Natural killer cell (primary cell): ENCODE measurements around the gene POU2F1. TPM values are rescaled to one million over a fixed set of nuclear protein-coding genes. Genes with fewer than 3 reads are reported as not detected.

Experiments used
- ATAC-seq, 3 donors: fragments of 150-1000 bp in 2 of 3; fragments of 200-7000 bp in 1 of 3; cut with Tn5 transposase; 1 replicate in 1 of 3; 2 replicates in 2 of 3; pipeline ENCODE4 v1.10.0; 2021; ENCODE audit warnings: mild to moderate bottlenecking in 2 of 3, moderate library complexity in 2 of 3
- DNase-seq, 2 donors: peaks; one replicate each; pipeline versions ENCODE4 v3.0.0 to v3.0.0-alpha.2; 2013 to 2021; ENCODE audit warnings: mixed read lengths in 1 of 2
- H3K27ac ChIP-seq: one replicate; pipeline ENCODE4 v1.5.1; 2013; ENCODE audit warnings: mild to moderate bottlenecking, low read length
- H3K27me3 ChIP-seq: one replicate; pipeline ENCODE4 v1.6.1; 2013; ENCODE audit warnings: low read length; ENCODE audit not compliant: control insufficient read depth, insufficient read depth
- H3K36me3 ChIP-seq: one replicate; pipeline ENCODE4 v1.6.1; 2013; ENCODE audit warnings: low read length; ENCODE audit not compliant: control insufficient read depth, insufficient read depth
- H3K4me1 ChIP-seq: one replicate; pipeline ENCODE4 v1.6.1; 2013; ENCODE audit warnings: low read length; ENCODE audit not compliant: control insufficient read depth, insufficient read depth
- H3K4me3 ChIP-seq: one replicate; pipeline ENCODE4 v1.5.1; 2013; ENCODE audit warnings: low read length
- H3K9me3 ChIP-seq: one replicate; pipeline ENCODE4 v1.6.1; 2013; ENCODE audit warnings: low read length; ENCODE audit not compliant: control insufficient read depth, insufficient read depth
- H3K27ac Mint-ChIP-seq, 2 donors: one replicate each; pipeline ENCODE4 v1.8.0; 2022; ENCODE audit warnings: mild to moderate bottlenecking in 2 of 2, mixed read lengths in 2 of 2, moderate library complexity in 1 of 2
- H3K27me3 Mint-ChIP-seq, 2 donors: one replicate each; pipeline ENCODE4 v1.8.0; 2022; ENCODE audit warnings: low read depth in 2 of 2, mixed read lengths in 2 of 2
- H3K36me3 Mint-ChIP-seq: one replicate; pipeline ENCODE4 v1.8.0; 2022; ENCODE audit warnings: mixed read lengths
- H3K4me1 Mint-ChIP-seq, 2 donors: one replicate each; pipeline ENCODE4 v1.8.0; 2022; ENCODE audit warnings: mixed read lengths in 2 of 2
- H3K4me3 Mint-ChIP-seq: one replicate; pipeline ENCODE4 v1.8.0; 2022; ENCODE audit warnings: mild to moderate bottlenecking, moderate library complexity, mixed read lengths
- H3K9me3 Mint-ChIP-seq, 2 donors: one replicate each; pipeline ENCODE4 v1.8.0; 2022; ENCODE audit warnings: mixed read lengths in 2 of 2
- WGBS: methylation state at CpG from one replicate; pipeline ENCODE4 v1.1.7; 2013; ENCODE audit warnings: missing lambda C conversion rate; ENCODE audit not compliant: insufficient coverage; 5-methylcytosine and 5-hydroxymethylcytosine counted together
- intact Hi-C: fragments of 100-400 bp; cut with micrococcal nuclease; formaldehyde crosslinking; loops from one replicate; pipeline ENCODE4 v1.14.2; 2022
- total RNA-seq, 4 donors: library from RNA; stranded (reverse); fragments of 120-200 nt in 1 of 4; gene quantifications; one replicate each; pipeline versions ENCODE4 v1.2.3 to v1.2.4, GENCODE V29; 2013 to 2022
- TF ChIP-seq, protein P1 (sequence below): fragments of 200-600 bp; IDR thresholded peaks from one replicate; pipeline ENCODE4 v1.8.0; 2022; ENCODE audit warnings: antibody characterized with exemption

Gene POU2F1
- total RNA-seq, 3 donors from 2014 or later (not counting 1 experiment from before 2014, with no cell fraction given): 39.8 to 44.6 (median 40.9) TPM

GRCh38 chr1:167304165-167304564 lies 83.5 kb downstream of the POU2F1 start:
- intact Hi-C loops: no loop called here
- 97% methylated on average over 2 of the region's 4 CpGs for WGBS

GRCh38 chr1:167305059-167305705 lies 84.5 kb downstream of the POU2F1 start:
- intact Hi-C loops: no loop called here
- TF ChIP-seq, protein P1, sequence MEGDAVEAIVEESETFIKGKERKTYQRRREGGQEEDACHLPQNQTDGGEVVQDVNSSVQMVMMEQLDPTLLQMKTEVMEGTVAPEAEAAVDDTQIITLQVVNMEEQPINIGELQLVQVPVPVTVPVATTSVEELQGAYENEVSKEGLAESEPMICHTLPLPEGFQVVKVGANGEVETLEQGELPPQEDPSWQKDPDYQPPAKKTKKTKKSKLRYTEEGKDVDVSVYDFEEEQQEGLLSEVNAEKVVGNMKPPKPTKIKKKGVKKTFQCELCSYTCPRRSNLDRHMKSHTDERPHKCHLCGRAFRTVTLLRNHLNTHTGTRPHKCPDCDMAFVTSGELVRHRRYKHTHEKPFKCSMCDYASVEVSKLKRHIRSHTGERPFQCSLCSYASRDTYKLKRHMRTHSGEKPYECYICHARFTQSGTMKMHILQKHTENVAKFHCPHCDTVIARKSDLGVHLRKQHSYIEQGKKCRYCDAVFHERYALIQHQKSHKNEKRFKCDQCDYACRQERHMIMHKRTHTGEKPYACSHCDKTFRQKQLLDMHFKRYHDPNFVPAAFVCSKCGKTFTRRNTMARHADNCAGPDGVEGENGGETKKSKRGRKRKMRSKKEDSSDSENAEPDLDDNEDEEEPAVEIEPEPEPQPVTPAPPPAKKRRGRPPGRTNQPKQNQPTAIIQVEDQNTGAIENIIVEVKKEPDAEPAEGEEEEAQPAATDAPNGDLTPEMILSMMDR: no peak
- H3K4me1 ChIP-seq: no peaks in the 10 kb centered on the region
- H3K36me3 Mint-ChIP-seq: no peaks in the 10 kb centered on the region
- no peaks in the 10 kb centered on the region for H3K27me3 ChIP-seq
- H3K27ac Mint-ChIP-seq: no peak overlapping the region
- ATAC-seq (no peak), DNase-seq (no peak)
- H3K9me3 Mint-ChIP-seq: no peaks in the 10 kb centered on the region
- WGBS: 99% methylated on average over 7 of the region's 9 CpGs
- H3K4me3 ChIP-seq: no peak overlapping the region
- H3K4me3 Mint-ChIP-seq: no peak overlapping the region
- peaks cover 5 to 14% of the 10 kb centered on the region in 2 donors for H3K4me1 Mint-ChIP-seq
- H3K9me3 ChIP-seq: no peaks in the 10 kb centered on the region
- no peaks in the 10 kb centered on the region for H3K36me3 ChIP-seq
- H3K27ac ChIP-seq: no peak overlapping the region
- H3K27me3 Mint-ChIP-seq: no peaks in the 10 kb centered on the region

More at GRCh38 chr1:167304165-167304564, 83.5 kb downstream of the POU2F1 start:
- H3K36me3 Mint-ChIP-seq: no peaks in the 10 kb centered on the region
- ATAC-seq: no peak
- Histone ChIP-seq H3K36me3 (no peaks in the 10 kb centered on the region), H3K9me3 (no peaks in the 10 kb centered on the region), H3K27me3 (no peaks in the 10 kb centered on the region), H3K4me3 (no peak overlapping the region), H3K27ac (no peak overlapping the region), H3K4me1 (no peaks in the 10 kb centered on the region)
- H3K27ac Mint-ChIP-seq: no peak overlapping the region
- TF ChIP-seq, protein P1: no peak
- DNase-seq: no peak
- H3K4me3 Mint-ChIP-seq: no peak overlapping the region
- H3K9me3 Mint-ChIP-seq: no peaks in the 10 kb centered on the region
- H3K27me3 Mint-ChIP-seq: no peaks in the 10 kb centered on the region
- H3K4me1 Mint-ChIP-seq: peaks cover 9 to 14% of the 10 kb centered on the region in 2 donors

DNA sequence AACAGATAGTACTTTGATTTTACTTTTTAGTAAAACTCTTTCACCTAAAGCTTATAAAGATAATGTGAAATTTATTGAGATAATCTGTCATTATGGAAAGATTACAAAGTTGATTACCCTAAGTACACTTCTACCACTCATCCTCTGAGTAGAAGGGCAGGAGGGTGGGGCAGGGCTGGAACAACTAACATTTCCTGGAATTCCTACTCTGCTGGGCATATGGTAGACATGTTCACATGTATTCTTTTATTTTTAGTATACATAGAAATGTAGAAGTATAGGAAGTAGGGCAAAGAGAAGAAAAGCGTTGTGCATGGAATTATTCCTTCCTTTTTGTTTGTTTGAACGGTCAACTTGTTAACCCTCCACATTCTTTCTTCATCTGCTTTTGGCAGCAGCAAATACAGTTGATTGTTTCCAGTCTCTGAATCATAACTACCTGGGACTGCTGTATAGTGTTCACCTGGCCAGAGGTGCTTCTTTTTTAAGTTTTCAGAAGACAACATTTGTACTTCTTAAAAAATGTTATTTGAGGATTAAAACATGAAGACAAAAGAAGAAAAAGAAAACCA lies 85.1 kb downstream of the POU2F1 start:
- Histone ChIP-seq H3K27ac (no peak overlapping the region), H3K4me1 (no peaks in the 10 kb centered on the region), H3K27me3 (no peaks in the 10 kb centered on the region), H3K4me3 (no peak overlapping the region), H3K9me3 (no peaks in the 10 kb centered on the region), H3K36me3 (no peaks in the 10 kb centered on the region)
- no peak overlapping the region for H3K4me3 Mint-ChIP-seq
- H3K9me3 Mint-ChIP-seq: no peaks in the 10 kb centered on the region
- H3K27me3 Mint-ChIP-seq: no peaks in the 10 kb centered on the region
- TF ChIP-seq, protein P1: no peak
- DNase-seq (no peak), ATAC-seq (no peak)
- no peak overlapping the region for H3K27ac Mint-ChIP-seq
- intact Hi-C loops: no loop called here
- 83% methylated on average over 2 of the region's 2 CpGs for WGBS
- H3K36me3 Mint-ChIP-seq: no peaks in the 10 kb centered on the region
- H3K4me1 Mint-ChIP-seq: peaks cover 5 to 14% of the 10 kb centered on the region in 2 donors

- Histone ChIP-seq H3K36me3 (no peaks in the 10 kb centered on the region), H3K4me3 (no peak overlapping the region), H3K27me3 (no peaks in the 10 kb centered on the region), H3K27ac (no peak overlapping the region), H3K9me3 (no peaks in the 10 kb centered on the region), H3K4me1 (peaks cover 2% of the 10 kb centered on the region)
- no peak overlapping the region for H3K4me3 Mint-ChIP-seq
- intact Hi-C loops: no loop called here
- H3K4me1 Mint-ChIP-seq: peaks cover 10 to 21% of the 10 kb centered on the region in 2 donors
- H3K27me3 Mint-ChIP-seq: no peaks in the 10 kb centered on the region
- H3K9me3 Mint-ChIP-seq: no peaks in the 10 kb centered on the region
- ATAC-seq: no peak
- H3K36me3 Mint-ChIP-seq: no peaks in the 10 kb centered on the region
- no peak overlapping the region for H3K27ac Mint-ChIP-seq
- TF ChIP-seq, protein P1: no peak
- no peak for DNase-seq
Observed at GRCh38 chr1:167310732-167311131, 90.0 kb downstream of the POU2F1 start.
